Activated naive CD8-positive, alpha-beta T cell treated with anti-CD3 and anti-CD28 coated beads, Interleukin-2, amount 10 ng/mL, durations not matched to agents 7 days and 5 days (primary cell): ENCODE measurements around the gene SMOC1. TPM values are rescaled to one million over a fixed set of nuclear protein-coding genes. Genes with fewer than 3 reads are reported as not detected.

Experiments
- ATAC-seq: fragments of 150-1000 bp; cut with Tn5 transposase; one replicate; pipeline ENCODE4 v1.10.0; 2021; ENCODE audit warnings: low read depth, moderate library complexity
- POLR2A ChIA-PET: fragments of 350-600 bp; sonication (Branson Sonifier 250); formaldehyde crosslinking; loops from one replicate; lab custom pipeline; 2021; ENCODE audit warnings: antibody characterized with exemption; lab: Charles Lee
- DNase-seq: peaks from one replicate; pipeline ENCODE4 v3.0.0; 2021
- H3K27ac Mint-ChIP-seq: one replicate; pipeline ENCODE4 v1.8.0; 2022; ENCODE audit warnings: mild to moderate bottlenecking, mixed read lengths
- H3K27me3 Mint-ChIP-seq: one replicate; pipeline ENCODE4 v1.8.0; 2022; ENCODE audit warnings: mild to moderate bottlenecking, moderate library complexity, mixed read lengths
- H3K36me3 Mint-ChIP-seq: one replicate; pipeline ENCODE4 v1.8.0; 2021; ENCODE audit warnings: mild to moderate bottlenecking, mixed read lengths
- H3K4me1 Mint-ChIP-seq: one replicate; pipeline ENCODE4 v1.8.0; 2021; ENCODE audit warnings: mixed read lengths
- H3K4me3 Mint-ChIP-seq: one replicate; pipeline ENCODE4 v1.8.0; 2022; ENCODE audit warnings: mild to moderate bottlenecking, moderate library complexity, mixed read lengths
- H3K9me3 Mint-ChIP-seq: one replicate; pipeline ENCODE4 v1.8.0; 2021; ENCODE audit warnings: mixed read lengths
- total RNA-seq, 2 experiments: library from RNA; stranded (reverse); gene quantifications; one replicate each; pipeline ENCODE4 v1.2.3, GENCODE V29; 2021

SMOC1 gene
- total RNA-seq, 2 experiments from 2014 or later, result not detected

DNA sequence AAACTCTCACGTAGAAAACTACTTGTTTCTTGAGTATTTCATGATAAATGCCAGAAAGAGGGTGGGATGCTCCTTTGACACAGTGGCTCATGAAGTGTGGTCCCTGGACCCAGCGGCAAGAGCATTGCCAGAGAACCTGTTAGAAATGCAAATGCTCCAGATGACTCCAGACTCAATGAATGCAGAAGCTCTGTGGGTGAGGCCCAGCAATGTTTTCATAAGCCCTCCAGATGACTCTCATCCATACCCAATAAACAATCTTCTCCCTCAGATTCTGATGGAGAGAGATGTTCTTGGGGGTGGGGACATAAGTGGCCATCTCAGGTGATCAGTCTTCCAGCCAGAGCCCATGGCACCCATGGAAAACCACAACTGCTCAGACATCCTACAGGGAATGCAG lies 88.9 kb downstream of the SMOC1 start:
- no peak for DNase-seq
- no peaks in the 10 kb centered on the region for H3K36me3 Mint-ChIP-seq
- POLR2A ChIA-PET, result no interaction called here
- H3K27ac Mint-ChIP-seq, result no peak overlapping the region
- H3K27me3 Mint-ChIP-seq, result peaks cover 5% of the 10 kb centered on the region
- ATAC-seq, result no peak
- no peak overlapping the region for H3K4me3 Mint-ChIP-seq
- no peaks in the 10 kb centered on the region for H3K4me1 Mint-ChIP-seq
- no peaks in the 10 kb centered on the region for H3K9me3 Mint-ChIP-seq

DNA sequence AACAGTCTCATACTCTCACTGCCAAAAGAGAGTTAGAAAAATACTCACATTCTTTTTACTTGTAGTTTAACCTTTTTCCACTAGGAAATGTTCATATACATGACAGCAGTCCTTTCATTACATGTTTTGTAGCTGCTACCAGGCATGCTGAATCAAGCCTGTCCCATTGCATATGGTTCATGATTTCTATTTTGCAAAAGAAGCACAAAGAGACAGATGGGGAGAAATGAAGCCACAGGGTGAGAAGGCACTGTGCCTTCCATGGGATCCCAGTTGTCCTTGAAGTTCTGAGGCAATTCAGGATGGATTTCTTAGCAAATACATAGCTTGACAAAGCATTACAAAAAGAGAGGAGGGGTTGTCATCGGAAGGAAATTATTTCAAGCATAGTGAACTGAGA lies 89.5 kb downstream of the SMOC1 start:
- no peaks in the 10 kb centered on the region for H3K4me1 Mint-ChIP-seq
- POLR2A ChIA-PET, result no interaction called here
- H3K27me3 Mint-ChIP-seq, result peaks cover 5% of the 10 kb centered on the region
- ATAC-seq, result no peak
- no peaks in the 10 kb centered on the region for H3K9me3 Mint-ChIP-seq
- DNase-seq, result no peak
- no peak overlapping the region for H3K4me3 Mint-ChIP-seq
- no peak overlapping the region for H3K27ac Mint-ChIP-seq
- no peaks in the 10 kb centered on the region for H3K36me3 Mint-ChIP-seq

DNA sequence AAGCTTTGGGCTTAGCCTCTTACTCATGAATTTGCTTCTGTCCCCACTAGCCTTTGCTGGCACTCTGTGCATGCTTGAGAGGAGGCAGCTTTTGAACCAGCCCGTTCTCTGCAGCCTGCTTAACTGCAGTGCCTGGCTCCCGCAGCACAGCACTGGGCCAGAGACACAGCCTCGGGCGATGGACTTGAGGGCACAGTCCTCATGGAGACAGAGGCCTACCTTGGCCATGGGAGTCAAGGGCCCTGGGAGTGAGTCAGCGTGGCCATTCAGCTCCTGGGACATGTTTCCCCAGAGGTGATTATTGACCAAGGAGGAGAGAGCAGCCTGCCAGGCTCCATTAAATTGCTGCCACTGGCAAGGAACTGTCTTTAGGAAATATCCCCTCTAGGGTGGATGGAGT lies 93.5 kb downstream of the SMOC1 start:
- H3K36me3 Mint-ChIP-seq, result no peaks in the 10 kb centered on the region
- H3K9me3 Mint-ChIP-seq, result no peaks in the 10 kb centered on the region
- POLR2A ChIA-PET, result no interaction called here
- peaks cover 9% of the 10 kb centered on the region for H3K27me3 Mint-ChIP-seq
- H3K4me1 Mint-ChIP-seq, result no peaks in the 10 kb centered on the region
- DNase-seq, result no peak
- no peak for ATAC-seq
- H3K4me3 Mint-ChIP-seq, result no peak overlapping the region
- H3K27ac Mint-ChIP-seq, result no peak overlapping the region

DNA sequence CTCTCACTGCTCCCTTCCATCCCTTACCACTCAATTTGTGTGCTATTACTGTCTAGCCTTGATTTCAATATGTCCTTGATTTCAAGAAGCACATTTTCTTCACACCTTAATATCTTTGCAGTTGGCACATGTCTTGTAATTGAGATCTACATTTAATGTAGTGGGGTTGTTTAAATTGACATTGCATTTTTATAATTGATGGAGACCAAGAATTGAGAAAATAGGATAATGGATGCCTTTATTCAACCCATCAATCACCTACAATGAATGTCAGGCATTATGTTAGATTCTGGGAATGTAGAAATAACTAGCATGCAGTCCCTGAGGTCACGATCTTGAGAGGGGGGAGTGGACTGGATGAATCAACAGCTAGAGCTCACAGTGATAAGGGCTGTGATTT lies 94.6 kb downstream of the SMOC1 start:
- DNase-seq (no peak), ATAC-seq (no peak)
- POLR2A ChIA-PET, result no interaction called here
- H3K36me3 Mint-ChIP-seq, result no peaks in the 10 kb centered on the region
- H3K27ac Mint-ChIP-seq, result no peak overlapping the region
- peaks cover 9% of the 10 kb centered on the region for H3K27me3 Mint-ChIP-seq
- H3K4me1 Mint-ChIP-seq, result no peaks in the 10 kb centered on the region
- H3K4me3 Mint-ChIP-seq, result no peak overlapping the region
- H3K9me3 Mint-ChIP-seq, result no peaks in the 10 kb centered on the region

DNA sequence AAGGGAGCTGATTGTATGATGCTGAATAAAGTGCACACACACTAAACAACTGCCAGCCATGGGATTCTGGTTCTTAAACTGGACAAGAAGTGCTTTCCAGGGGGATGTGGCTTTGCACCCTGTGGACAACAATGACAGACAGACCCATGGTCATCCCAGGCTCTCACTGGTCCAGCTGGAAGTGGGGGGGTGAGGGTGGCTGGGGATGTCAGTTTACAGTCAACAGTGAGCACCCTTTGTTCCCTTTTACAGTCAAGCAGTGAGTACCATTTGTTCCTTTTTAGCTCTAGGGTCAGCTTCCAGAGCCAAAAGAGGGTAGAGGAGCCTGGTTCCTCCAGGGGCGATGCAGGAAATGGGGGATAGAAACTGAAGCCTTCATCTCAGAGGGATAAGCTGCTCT lies 100.7 kb downstream of the SMOC1 start:
- DNase-seq (no peak), ATAC-seq (no peak)
- no peaks in the 10 kb centered on the region for H3K36me3 Mint-ChIP-seq
- H3K4me1 Mint-ChIP-seq, result no peaks in the 10 kb centered on the region
- POLR2A ChIA-PET, result no interaction called here
- no peak overlapping the region for H3K4me3 Mint-ChIP-seq
- H3K9me3 Mint-ChIP-seq, result no peaks in the 10 kb centered on the region
- H3K27ac Mint-ChIP-seq, result no peak overlapping the region
- peaks cover 17% of the 10 kb centered on the region for H3K27me3 Mint-ChIP-seq

DNA sequence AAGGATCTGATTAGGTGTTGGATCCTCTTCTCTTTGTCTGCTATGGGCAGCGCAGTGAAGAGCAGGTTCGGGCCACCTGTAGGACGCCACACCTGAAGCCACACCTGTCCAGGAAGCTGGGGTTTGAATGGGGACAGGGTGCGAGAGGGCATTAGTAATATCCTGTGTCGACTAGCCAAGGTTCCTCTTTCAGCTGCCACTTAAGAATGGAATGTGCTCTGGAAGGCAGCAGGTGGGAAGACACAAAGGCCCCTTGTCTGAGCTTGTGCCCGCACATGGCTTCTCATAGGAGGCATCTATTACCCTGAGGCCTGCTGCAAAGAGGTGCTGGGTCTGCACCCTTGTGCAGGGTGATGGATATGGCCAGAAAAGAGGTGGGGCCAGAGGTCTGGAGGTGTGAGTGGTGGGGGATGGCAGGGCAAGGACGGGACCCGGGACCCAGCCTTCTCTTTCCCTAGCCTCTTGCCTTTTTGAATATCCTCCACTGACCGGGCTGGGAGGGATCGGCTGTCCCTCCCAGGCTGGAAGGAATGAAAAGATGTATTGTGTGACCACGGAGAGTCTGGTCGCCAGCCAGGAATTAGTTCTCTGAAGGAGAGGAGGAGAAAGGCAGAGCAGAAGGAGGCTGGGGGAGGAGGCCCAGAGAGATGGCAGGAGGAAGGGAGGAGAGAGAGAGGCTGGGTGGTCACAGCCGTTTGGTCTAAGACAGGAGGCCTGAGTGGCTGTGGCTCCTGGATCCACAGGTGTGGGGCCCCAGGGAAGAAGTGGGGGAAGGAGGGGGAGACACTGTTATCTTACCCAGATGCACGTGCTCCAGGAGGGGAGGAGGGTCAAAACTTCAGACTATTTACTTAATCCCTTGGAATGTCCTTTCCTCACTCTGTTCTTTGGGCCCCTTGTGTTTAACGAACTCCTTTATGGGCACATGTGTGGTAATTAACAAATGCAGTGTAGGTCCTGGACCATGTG lies 101.5 kb downstream of the SMOC1 start:
- no peak for ATAC-seq
- H3K4me1 Mint-ChIP-seq, result no peaks in the 10 kb centered on the region

DNA sequence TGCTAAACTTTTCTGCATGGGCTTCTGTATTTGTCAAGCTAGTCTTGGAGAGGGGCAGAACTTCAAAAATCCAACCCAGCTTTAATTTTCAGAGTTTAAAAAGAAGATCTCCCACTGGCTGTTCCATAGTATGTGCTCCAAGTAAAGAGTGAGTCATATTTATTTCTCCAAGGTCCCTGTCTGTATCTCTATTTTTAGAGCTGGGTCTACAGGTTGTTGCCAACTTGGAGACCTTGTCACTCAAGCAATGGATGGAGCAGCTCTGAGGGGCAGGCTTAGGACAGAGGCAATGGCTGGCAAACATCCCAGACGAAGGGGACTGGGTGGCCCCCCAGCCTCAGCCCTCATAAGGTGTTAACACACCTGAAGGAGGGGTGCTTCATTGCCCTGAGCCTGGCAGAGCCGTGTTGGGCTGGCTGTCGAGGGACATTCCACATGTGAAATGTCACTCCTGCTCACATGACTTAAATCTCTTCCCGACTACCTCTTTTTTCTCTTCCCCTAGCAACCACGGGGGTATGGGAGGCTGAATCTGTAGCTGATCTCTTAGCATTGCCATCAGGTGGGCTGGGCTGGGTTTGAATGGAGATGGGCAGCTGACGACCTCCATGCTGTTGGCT lies 103.1 kb downstream of the SMOC1 start:
- Mint-ChIP-seq H3K4me1 (no peaks in the 10 kb centered on the region), H3K27me3 (peaks cover 22% of the 10 kb centered on the region)
- POLR2A ChIA-PET, result no interaction called here

More for the DNA sequence above, 101.5 kb downstream of the SMOC1 start:
- no peak overlapping the region for H3K4me3 Mint-ChIP-seq
- H3K36me3 Mint-ChIP-seq, result no peaks in the 10 kb centered on the region
- H3K27me3 Mint-ChIP-seq, result peaks cover 14% of the 10 kb centered on the region
- POLR2A ChIA-PET, result no interaction called here
- H3K9me3 Mint-ChIP-seq, result no peaks in the 10 kb centered on the region
- no peak for DNase-seq
- H3K27ac Mint-ChIP-seq, result no peak overlapping the region

DNA sequence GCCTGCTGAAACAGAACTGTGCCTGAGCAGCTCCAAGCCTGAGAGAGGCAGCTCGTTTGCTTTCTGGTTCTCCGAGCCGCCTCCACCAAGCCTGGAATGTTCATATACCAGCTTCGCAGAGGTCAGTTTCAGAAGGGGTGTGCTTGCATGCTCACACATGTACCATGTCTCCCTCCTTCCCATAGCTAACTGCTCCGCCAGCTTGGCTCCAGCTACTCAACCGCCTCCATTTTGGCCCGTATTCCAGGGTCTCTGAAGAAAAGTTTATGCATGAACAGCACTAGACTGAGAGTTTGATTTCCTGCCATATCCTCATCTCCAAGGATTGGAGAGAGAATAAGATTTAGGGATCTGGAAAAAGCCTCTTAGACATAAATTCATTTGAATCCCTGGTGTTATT lies 103.7 kb downstream of the SMOC1 start:
- DNase-seq (no peak), ATAC-seq (no peak)
- Mint-ChIP-seq H3K9me3 (no peaks in the 10 kb centered on the region), H3K27me3 (peaks cover 22% of the 10 kb centered on the region), H3K4me1 (no peaks in the 10 kb centered on the region), H3K36me3 (no peaks in the 10 kb centered on the region), H3K4me3 (no peak overlapping the region), H3K27ac (no peak overlapping the region)
- POLR2A ChIA-PET, result no interaction called here

More for the DNA sequence above, 103.1 kb downstream of the SMOC1 start:
- H3K36me3 Mint-ChIP-seq, result no peaks in the 10 kb centered on the region
- no peak for DNase-seq
- no peak overlapping the region for H3K27ac Mint-ChIP-seq
- no peak overlapping the region for H3K4me3 Mint-ChIP-seq
- no peaks in the 10 kb centered on the region for H3K9me3 Mint-ChIP-seq
- ATAC-seq, result no peak

DNA sequence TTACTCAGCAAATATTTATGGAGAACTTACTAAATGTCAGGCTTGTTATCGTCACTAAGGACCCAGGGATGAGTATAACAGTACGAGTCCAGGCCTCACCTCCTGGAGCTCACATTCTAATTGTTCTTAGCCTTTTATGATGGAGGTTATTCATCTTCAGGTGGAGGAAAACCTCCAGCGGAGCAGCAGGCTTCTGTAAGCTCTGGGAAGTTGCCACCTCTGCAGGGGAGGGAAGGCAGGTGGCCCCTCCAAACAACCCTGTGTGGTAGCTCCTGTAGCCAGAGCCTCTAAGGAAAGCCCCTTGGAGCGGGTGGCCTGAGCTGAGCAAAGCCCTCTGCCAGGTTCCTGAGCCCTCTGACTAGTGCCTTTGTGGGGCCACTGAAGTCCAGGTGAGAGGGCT lies 104.1 kb downstream of the SMOC1 start:
- ATAC-seq (no peak), DNase-seq (no peak)
- Mint-ChIP-seq H3K4me3 (no peak overlapping the region), H3K9me3 (no peaks in the 10 kb centered on the region), H3K27ac (no peak overlapping the region), H3K4me1 (no peaks in the 10 kb centered on the region), H3K36me3 (no peaks in the 10 kb centered on the region), H3K27me3 (peaks cover 22% of the 10 kb centered on the region)
- POLR2A ChIA-PET, result no interaction called here

DNA sequence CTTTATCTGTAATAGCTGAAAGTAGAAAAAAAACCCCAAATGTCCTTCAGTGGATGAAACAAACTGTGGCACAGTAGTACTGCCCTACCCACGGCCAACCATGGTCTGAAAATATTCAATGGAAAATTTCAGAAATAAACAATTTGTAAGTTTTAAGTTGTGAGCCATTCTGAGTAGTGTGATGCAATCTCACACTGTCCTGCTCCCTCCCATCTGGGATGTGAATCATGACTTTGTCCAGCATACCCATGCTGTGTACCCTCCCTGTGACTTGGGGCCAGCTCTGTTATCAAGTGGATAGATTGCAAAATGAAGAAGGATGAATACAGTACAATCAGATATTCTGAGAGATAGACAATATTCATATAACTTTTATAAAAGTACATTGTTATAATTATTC lies 106.2 kb downstream of the SMOC1 start:
- Mint-ChIP-seq H3K36me3 (no peaks in the 10 kb centered on the region), H3K27me3 (peaks cover 31% of the 10 kb centered on the region), H3K4me3 (no peak overlapping the region), H3K4me1 (no peaks in the 10 kb centered on the region), H3K9me3 (no peaks in the 10 kb centered on the region), H3K27ac (no peak overlapping the region)
- ATAC-seq, result no peak
- no peak for DNase-seq
- POLR2A ChIA-PET, result no interaction called here

DNA sequence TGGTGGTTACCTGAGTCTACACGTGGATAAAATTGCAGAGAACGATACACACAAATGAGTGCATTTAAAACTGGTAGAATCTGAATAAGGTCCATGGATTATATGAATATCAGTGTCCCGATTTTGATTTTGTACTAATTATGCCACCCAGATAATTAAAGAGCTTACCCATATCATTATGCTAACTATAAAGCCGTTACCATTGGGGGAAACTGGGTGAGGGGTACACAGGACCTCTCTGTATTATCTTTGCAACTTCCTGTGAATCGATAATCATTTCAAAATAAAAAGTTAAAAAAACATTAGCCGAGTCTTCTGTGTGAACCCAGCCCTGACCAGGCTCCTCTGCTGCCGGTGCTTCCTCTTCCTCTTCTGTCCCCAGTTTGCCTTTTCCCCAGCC lies 107.1 kb downstream of the SMOC1 start:
- Mint-ChIP-seq H3K9me3 (no peaks in the 10 kb centered on the region), H3K27ac (no peak overlapping the region), H3K27me3 (peaks cover 31% of the 10 kb centered on the region), H3K4me1 (no peaks in the 10 kb centered on the region), H3K36me3 (no peaks in the 10 kb centered on the region), H3K4me3 (no peak overlapping the region)
- DNase-seq (no peak), ATAC-seq (no peak)
- POLR2A ChIA-PET, result no interaction called here

DNA sequence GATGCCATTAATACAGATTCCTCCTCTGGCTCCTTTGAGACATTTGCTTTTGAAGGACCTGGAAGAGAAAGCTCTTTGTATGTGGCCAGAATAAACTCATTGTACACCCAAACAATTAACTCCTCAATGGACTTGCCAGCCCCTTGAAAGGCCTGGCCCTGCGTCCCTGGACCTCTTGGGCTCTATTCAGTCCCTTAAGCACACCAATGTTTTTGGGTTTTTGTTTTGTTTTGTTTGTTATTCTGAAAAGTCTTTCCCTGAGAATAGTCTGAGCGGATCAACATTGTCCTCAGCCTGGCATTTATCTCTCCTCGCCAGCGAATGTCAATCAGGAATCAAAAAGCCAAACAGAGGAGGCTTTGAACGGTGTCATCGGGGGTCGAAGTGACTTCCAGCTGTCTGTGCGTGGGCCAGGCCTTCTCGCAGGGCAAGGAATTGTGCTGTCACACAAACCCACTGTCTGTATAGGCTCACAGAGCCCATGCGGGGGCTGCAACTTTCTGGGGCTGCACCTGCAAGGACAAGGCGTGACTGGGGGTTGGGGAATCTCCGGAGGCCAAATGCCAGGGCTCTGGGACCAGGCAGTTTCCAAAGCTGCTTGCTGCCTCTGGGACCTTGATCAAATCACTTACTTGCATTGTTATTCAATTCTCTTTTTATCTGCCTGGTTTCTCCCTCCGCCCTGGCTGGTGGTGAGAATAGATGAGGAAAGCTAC lies 108.3 kb downstream of the SMOC1 start:
- no peak for ATAC-seq
- H3K4me3 Mint-ChIP-seq, result no peak overlapping the region
- no peaks in the 10 kb centered on the region for H3K4me1 Mint-ChIP-seq
- H3K27ac Mint-ChIP-seq, result no peak overlapping the region
- H3K36me3 Mint-ChIP-seq, result no peaks in the 10 kb centered on the region
- H3K27me3 Mint-ChIP-seq, result peaks cover 31% of the 10 kb centered on the region
- H3K9me3 Mint-ChIP-seq, result no peaks in the 10 kb centered on the region
- DNase-seq, result no peak
- POLR2A ChIA-PET, result no interaction called here

DNA sequence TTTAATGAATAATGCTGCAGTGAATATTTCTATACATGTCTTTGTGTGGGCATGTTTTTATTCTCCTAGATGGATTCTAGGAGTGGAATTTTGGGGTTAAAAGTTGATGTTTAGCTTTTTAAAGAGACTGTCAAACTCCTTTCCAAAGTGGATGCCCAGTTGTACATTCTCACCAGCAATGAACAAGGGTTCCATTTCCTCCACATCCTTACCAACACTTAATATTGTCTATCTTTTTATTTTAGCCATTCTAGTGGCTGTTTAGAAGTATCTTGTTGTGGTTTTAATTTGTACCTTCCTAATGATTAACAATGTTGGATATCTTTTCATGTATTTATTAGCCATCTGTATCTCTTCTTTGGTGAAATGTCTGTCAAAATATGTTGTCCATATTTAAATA lies 109.8 kb downstream of the SMOC1 start:
- H3K36me3 Mint-ChIP-seq, result no peaks in the 10 kb centered on the region
- H3K27me3 Mint-ChIP-seq, result peaks cover 30% of the 10 kb centered on the region
- ATAC-seq (no peak), DNase-seq (no peak)
- no peaks in the 10 kb centered on the region for H3K9me3 Mint-ChIP-seq
- POLR2A ChIA-PET, result no interaction called here
- no peak overlapping the region for H3K4me3 Mint-ChIP-seq
- no peak overlapping the region for H3K27ac Mint-ChIP-seq
- no peaks in the 10 kb centered on the region for H3K4me1 Mint-ChIP-seq
